ENCODE results near the gene ITGB8. TPM values are rescaled to one million over a fixed set of nuclear protein-coding genes. Genes with fewer than 3 reads are reported as not detected.

Gene ITGB8
- total RNA-seq, 1 experiment from 2014 or later, result 183 TPM

- Mint-ChIP-seq H3K27me3 (ENCODE audit: unreplicated experiment) (no peaks in the 10 kb centered on the region), H3K4me1 (ENCODE audit: low read depth, unreplicated experiment) (peaks cover 25% of the 10 kb centered on the region), H3K36me3 (ENCODE audit: insufficient read depth, unreplicated experiment) (peaks cover 48% of the 10 kb centered on the region), H3K9me3 (ENCODE audit: low read depth, unreplicated experiment) (no peaks in the 10 kb centered on the region), H3K27ac (ENCODE audit: unreplicated experiment) (peak overlapping the region; percentile 98), H3K4me3 (ENCODE audit: low read depth, unreplicated experiment) (peak overlapping the region; percentile 93)
- TF ChIP-seq, protein P1, sequence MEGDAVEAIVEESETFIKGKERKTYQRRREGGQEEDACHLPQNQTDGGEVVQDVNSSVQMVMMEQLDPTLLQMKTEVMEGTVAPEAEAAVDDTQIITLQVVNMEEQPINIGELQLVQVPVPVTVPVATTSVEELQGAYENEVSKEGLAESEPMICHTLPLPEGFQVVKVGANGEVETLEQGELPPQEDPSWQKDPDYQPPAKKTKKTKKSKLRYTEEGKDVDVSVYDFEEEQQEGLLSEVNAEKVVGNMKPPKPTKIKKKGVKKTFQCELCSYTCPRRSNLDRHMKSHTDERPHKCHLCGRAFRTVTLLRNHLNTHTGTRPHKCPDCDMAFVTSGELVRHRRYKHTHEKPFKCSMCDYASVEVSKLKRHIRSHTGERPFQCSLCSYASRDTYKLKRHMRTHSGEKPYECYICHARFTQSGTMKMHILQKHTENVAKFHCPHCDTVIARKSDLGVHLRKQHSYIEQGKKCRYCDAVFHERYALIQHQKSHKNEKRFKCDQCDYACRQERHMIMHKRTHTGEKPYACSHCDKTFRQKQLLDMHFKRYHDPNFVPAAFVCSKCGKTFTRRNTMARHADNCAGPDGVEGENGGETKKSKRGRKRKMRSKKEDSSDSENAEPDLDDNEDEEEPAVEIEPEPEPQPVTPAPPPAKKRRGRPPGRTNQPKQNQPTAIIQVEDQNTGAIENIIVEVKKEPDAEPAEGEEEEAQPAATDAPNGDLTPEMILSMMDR (IDR thresholded peaks at IDR 0.05; ENCODE audit: unreplicated experiment), result no peak
- BruUV-seq (replicated peaks), result no TSS peak
- CTCF ChIA-PET, result interaction anchor here (0.6 to 2.1 kb wide), 6 partner anchors 25 to 320 kb away, joined by 3 to 15 read pairs (median 3); partner anchors contain the start of gene MACC1
- DNase-seq, result no peak
- intact Hi-C loops (cut with micrococcal nuclease; ENCODE audit: unreplicated experiment), result loop anchor here (5.0 kb wide), 2 partner anchors 319 to 581 kb away; no protein-coding TSS in a partner anchor
These were observed 2.7 kb upstream of the ITGB8 start for GRCh38 chr7:20328027-20328426.

- no peaks in the 10 kb centered on the region for H3K9me3 Mint-ChIP-seq (ENCODE audit: low read depth, unreplicated experiment)
- intact Hi-C loops (cut with micrococcal nuclease; ENCODE audit: unreplicated experiment), result loop anchor here (1.0 to 5.0 kb wide), 5 partner anchors 80 to 581 kb away; partner anchors contain the start of gene MACC1
- CTCF ChIA-PET, result interaction anchor here (0.7 to 2.6 kb wide), 9 partner anchors 9 to 305 kb away, joined by 3 to 17 read pairs (median 4); no protein-coding TSS in a partner anchor
- TF ChIP-seq, protein P1 (IDR thresholded peaks at IDR 0.05; ENCODE audit: unreplicated experiment), result no peak
- no TSS peak for BruUV-seq (replicated peaks)
- peak overlapping the region; percentile 98 for H3K27ac Mint-ChIP-seq (ENCODE audit: unreplicated experiment)
- peaks cover 55% of the 10 kb centered on the region for H3K36me3 Mint-ChIP-seq (ENCODE audit: insufficient read depth, unreplicated experiment)
- H3K27me3 Mint-ChIP-seq (ENCODE audit: unreplicated experiment), result no peaks in the 10 kb centered on the region
- H3K4me1 Mint-ChIP-seq (ENCODE audit: low read depth, unreplicated experiment), result peaks cover 20% of the 10 kb centered on the region
- DNase-seq, result no peak
- peak overlapping the region; percentile 93 for H3K4me3 Mint-ChIP-seq (ENCODE audit: low read depth, unreplicated experiment)
These were observed 2.0 kb upstream of the ITGB8 start for GRCh38 chr7:20328692-20329091.

- peak; percentile 94 for DNase-seq
These were observed 1.1 kb upstream of the ITGB8 start for GRCh38 chr7:20329389-20330238.

More at GRCh38 chr7:20329389-20330238, 1.1 kb upstream of the ITGB8 start:
- Mint-ChIP-seq H3K36me3 (ENCODE audit: insufficient read depth, unreplicated experiment) (peaks cover 64% of the 10 kb centered on the region), H3K9me3 (ENCODE audit: low read depth, unreplicated experiment) (no peaks in the 10 kb centered on the region), H3K4me1 (ENCODE audit: low read depth, unreplicated experiment) (peaks cover 18% of the 10 kb centered on the region), H3K27ac (ENCODE audit: unreplicated experiment) (peak overlapping the region; percentile 98), H3K4me3 (ENCODE audit: low read depth, unreplicated experiment) (peak overlapping the region; percentile 93), H3K27me3 (ENCODE audit: unreplicated experiment) (no peaks in the 10 kb centered on the region)
- intact Hi-C loops (cut with micrococcal nuclease; ENCODE audit: unreplicated experiment), result loop anchor here (1.0 to 5.0 kb wide), 5 partner anchors 79 to 582 kb away; partner anchors contain the start of gene MACC1
- TF ChIP-seq, protein P1 (IDR thresholded peaks at IDR 0.05; ENCODE audit: unreplicated experiment), result peak; percentile 45
- BruUV-seq (replicated peaks), result no TSS peak
- CTCF ChIA-PET, result interaction anchor here (0.7 to 2.6 kb wide), 17 partner anchors 9 to 1188 kb away, joined by 3 to 17 read pairs (median 4); partner anchors contain the start of gene MACC1
